GM12878 (cell line): Measurements from ENCODE around the gene TMEM53. TPM values are rescaled to one million over a fixed set of nuclear protein-coding genes. Genes with fewer than 3 reads are reported as not detected.

Experiments used
- ATAC-seq: fragments of 200-7000 bp; cut with Tn5 transposase; 3 replicates; pipeline ENCODE4 v1.9.1; 2020; ENCODE audit warnings: mild to moderate bottlenecking, moderate library complexity
- BruUV-seq: library from RNA; stranded (reverse); fragments of 400-500 nt; replicated peaks from 2 replicates; lab custom pipeline; 2021; lab: Mats Ljungman, UMichigan
- CTCF ChIA-PET: fragments of 300-600 bp; sonication (Branson Sonifier 250); formaldehyde crosslinking; extraction: SDS; loops from one replicate; lab custom pipeline; 2021; ENCODE audit warnings: inconsistent platforms; lab: Yijun Ruan, JAX
- POLR2A ChIA-PET: fragments of 350-600 bp; formaldehyde crosslinking; extraction: SDS; loops from one replicate; lab custom pipeline; 2021; ENCODE audit warnings: inconsistent platforms; lab: Charles Lee
- RAD21 ChIA-PET: fragments of 300-600 bp; sonication (Branson Sonifier 250); formaldehyde crosslinking; loops from one replicate; lab custom pipeline; 2023; ENCODE audit warnings: antibody characterized with exemption; ENCODE audit not compliant: unreplicated experiment; lab: Charles Lee
- SMC1A ChIA-PET: fragments of 300-600 bp; sonication (Branson Sonifier 250); formaldehyde crosslinking; loops from one replicate; lab custom pipeline; 2023; ENCODE audit not compliant: unreplicated experiment, uncharacterized antibody; lab: Charles Lee
- DNase-seq: peaks from one replicate; pipeline ENCODE4 v3.0.0-alpha.2; 2011; ENCODE audit warnings: low read depth, low spot score
- FAIRE-seq: peaks from 3 replicates; lab custom pipeline; 2011; peaks lifted over from hg19 to GRCh38; lab: Jason Lieb, UNC
- H2AFZ ChIP-seq: 2 replicates; pipeline ENCODE4 v1.6.0; 2011; ENCODE audit warnings: low read depth, low read length, control low read depth; ENCODE audit not compliant: control insufficient read depth
- H3K27ac ChIP-seq: 2 replicates; pipeline ENCODE4 v1.5.1; 2011; ENCODE audit warnings: control low read depth; ENCODE audit not compliant: control insufficient read depth, insufficient read depth
- H3K27me3 ChIP-seq, 2 experiments: replicated peaks in 1 of 2; 2 replicates each; pipeline versions ENCODE4 v1.6.0 to v1.6.1; 2011; ENCODE audit warnings: low read length in 1 of 2; ENCODE audit not compliant: control insufficient read depth in 2 of 2, insufficient read depth in 2 of 2
- H3K36me3 ChIP-seq, 2 experiments: 2 replicates each; pipeline ENCODE4 v1.5.1; 2011; ENCODE audit warnings: low read length in 1 of 2; ENCODE audit not compliant: control insufficient read depth in 2 of 2, insufficient read depth in 2 of 2
- H3K4me1 ChIP-seq: 2 replicates; pipeline ENCODE4 v1.6.1; 2011; ENCODE audit warnings: mild to moderate bottlenecking, low read length, moderate library complexity, mixed read lengths; ENCODE audit not compliant: control insufficient read depth, insufficient read depth
- H3K4me2 ChIP-seq: 2 replicates; pipeline ENCODE4 v1.6.0; 2011; ENCODE audit warnings: control low read depth; ENCODE audit not compliant: control insufficient read depth, insufficient read depth
- H3K4me3 ChIP-seq: fragments of 200-600 bp; sonication (generic); 2 replicates; pipeline ENCODE4 v1.5.1; 2016
- H3K79me2 ChIP-seq: 2 replicates; pipeline ENCODE4 v1.6.0; 2011; ENCODE audit warnings: low read length; ENCODE audit not compliant: control insufficient read depth, insufficient read depth
- H3K9ac ChIP-seq: 2 replicates; pipeline ENCODE4 v1.8.0; 2011; ENCODE audit warnings: low read length, control low read depth, mixed read lengths; ENCODE audit not compliant: control insufficient read depth, insufficient read depth
- H3K9me3 ChIP-seq: replicated peaks from 3 replicates; pipeline ENCODE4 v1.5.1; 2011; ENCODE audit warnings: mild to moderate bottlenecking, low read length; ENCODE audit not compliant: control insufficient read depth, insufficient read depth
- H4K20me1 ChIP-seq: 2 replicates; pipeline ENCODE4 v1.6.0; 2011; ENCODE audit not compliant: control insufficient read depth, insufficient read depth
- BHLHE40 ChIP-seq, 2 experiments: fragments of 450-650 bp in 1 of 2; IDR thresholded peaks; 2 replicates each; pipeline ENCODE4 v1.6.1; 2011 to 2017; ENCODE audit warnings: low read depth in 2 of 2, borderline replicate concordance in 1 of 2, improper control_type of control experiment in 1 of 2, low read length in 1 of 2, mild to moderate bottlenecking in 1 of 2
- CEBPB ChIP-seq, 2 experiments: fragments of 150-350 bp in 1 of 2; IDR thresholded peaks; 2 replicates each; pipeline ENCODE4 v1.6.1; 2012 to 2014; ENCODE audit warnings: low read depth in 2 of 2, low read length in 2 of 2, borderline replicate concordance in 1 of 2, inconsistent platforms in 1 of 2
- EGR1 ChIP-seq, 2 experiments: IDR thresholded peaks; 1 replicate in 1 of 2; 2 replicates in 1 of 2; pipeline ENCODE4 v1.6.1; 2011 to 2012; ENCODE audit warnings: low read depth in 2 of 2, low read length in 2 of 2, borderline replicate concordance in 1 of 2, mild to moderate bottlenecking in 1 of 2, moderate library complexity in 1 of 2
- FOXK2 ChIP-seq: fragments of 450-650 bp; IDR thresholded peaks from 2 replicates; pipeline ENCODE4 v1.6.1; 2017; ENCODE audit warnings: mild to moderate bottlenecking, moderate library complexity
- HDGF ChIP-seq: fragments of 450-650 bp; IDR thresholded peaks from 2 replicates; pipeline ENCODE4 v1.6.1; 2016; ENCODE audit warnings: antibody characterized with exemption
- NR2C2 ChIP-seq: IDR thresholded peaks from 2 replicates; pipeline ENCODE4 v1.6.1; 2011; ENCODE audit warnings: borderline replicate concordance, low read depth; ENCODE audit not compliant: control insufficient read depth, insufficient read length
- POLR2AphosphoS2 ChIP-seq: IDR thresholded peaks from 2 replicates; pipeline ENCODE4 v1.6.1; 2011; ENCODE audit warnings: low read depth, mild to moderate bottlenecking, low read length, improper control_type of control experiment, moderate library complexity
- RAD21 ChIP-seq: IDR thresholded peaks from 2 replicates; pipeline ENCODE4 v1.6.1; 2011; ENCODE audit warnings: mild to moderate bottlenecking, low read depth, low read length, moderate library complexity; ENCODE audit not compliant: insufficient read depth
- RCOR1 ChIP-seq: conservative IDR thresholded peaks from 2 replicates; pipeline ENCODE4 v1.6.1; 2012; ENCODE audit warnings: low read depth, low read length, improper control_type of control experiment
- RELA ChIP-seq: fragments of 450-650 bp; IDR thresholded peaks from 2 replicates; pipeline ENCODE4 v1.8.0; 2014; ENCODE audit warnings: borderline replicate concordance; ENCODE audit not compliant: partially characterized antibody
- RUNX3 ChIP-seq: IDR thresholded peaks from 2 replicates; pipeline ENCODE4 v1.6.1; 2012; ENCODE audit warnings: low read length, inconsistent platforms
- SMARCA5 ChIP-seq: fragments of 450-650 bp; IDR thresholded peaks from 2 replicates; pipeline ENCODE4 v1.6.1; 2017; ENCODE audit warnings: mild to moderate bottlenecking
- SMC3 ChIP-seq: IDR thresholded peaks from 2 replicates; pipeline ENCODE4 v1.6.1; 2011; ENCODE audit warnings: low read length, improper control_type of control experiment, borderline replicate concordance
- STAT1 ChIP-seq: fragments of 450-650 bp; conservative IDR thresholded peaks from 2 replicates; pipeline ENCODE4 v1.6.1; 2014; ENCODE audit warnings: antibody characterized with exemption, mild to moderate bottlenecking
- TARDBP ChIP-seq: IDR thresholded peaks from 2 replicates; pipeline ENCODE4 v1.6.1; 2016; ENCODE audit warnings: borderline replicate concordance
- WRNIP1 ChIP-seq: IDR thresholded peaks from 2 replicates; pipeline ENCODE4 v1.6.1; 2011; ENCODE audit warnings: low read depth, low read length, improper control_type of control experiment, borderline replicate concordance
- YY1 ChIP-seq: IDR thresholded peaks from 2 replicates; pipeline ENCODE4 v1.6.1; 2011; ENCODE audit warnings: low read depth, mild to moderate bottlenecking, low read length
- ZNF24 ChIP-seq: fragments of 450-650 bp; IDR thresholded peaks from 2 replicates; pipeline ENCODE4 v1.6.1; 2017; ENCODE audit warnings: antibody characterized with exemption, mild to moderate bottlenecking
- ZNF384 ChIP-seq: IDR thresholded peaks from 2 replicates; pipeline ENCODE4 v1.6.1; 2012; ENCODE audit warnings: low read depth, mild to moderate bottlenecking, low read length, improper control_type of control experiment, borderline replicate concordance
- WGBS: methylation state at CpG from one replicate; pipeline ENCODE4 v1.1.6; 2016; ENCODE audit warnings: low lambda C conversion rate; ENCODE audit not compliant: insufficient replicate concordance, insufficient coverage; ENCODE audit errors: missing lambda C conversion rate; 5-methylcytosine and 5-hydroxymethylcytosine counted together
- in situ Hi-C: fragments of 300-500 bp; cut with MboI; formaldehyde crosslinking; loops from 9 replicates; pipeline ENCODE4 v1.14.3; 2018; ENCODE audit warnings: mixed read lengths
- intact Hi-C: fragments of 100-400 bp; cut with micrococcal nuclease; formaldehyde crosslinking; loops from one replicate; pipeline ENCODE4 v1.14.2; 2022; ENCODE audit not compliant: unreplicated experiment
- polyA plus RNA-seq, 11 experiments: library from polyadenylated mRNA; depleted of rRNA in 4 of 11; unstranded in 6 of 11; stranded (reverse) in 5 of 11; fragments of >200 nt; fragmentation: Nextera tagmentation in 4 of 11; fragmentation: Illumina TruSeq in 1 of 11; extraction: Ambion mirVana in 4 of 11; extraction: Trizol in 1 of 11; gene quantifications; 1 replicate in 1 of 11; 2 replicates in 10 of 11; pipeline versions ENCODE4 v1.2.1 to v1.2.3, GENCODE V29; 2011 to 2016; ENCODE audit warnings: inconsistent platforms in 2 of 11, missing spikeins in 2 of 11, low read depth in 1 of 11
- total RNA-seq, 4 experiments: library from RNA; depleted of rRNA in 3 of 4; stranded (reverse); fragments of >200 nt in 3 of 4; fragmentation: Illumina TruSeq in 1 of 4; extraction: Trizol in 1 of 4; gene quantifications; 2 replicates each; pipeline versions ENCODE4 v1.2.1 to v1.2.3, GENCODE V29; 2013 to 2021
- TF ChIP-seq, protein P1 (sequence below), 3 experiments: IDR thresholded peaks in 2 of 3; conservative IDR thresholded peaks in 1 of 3; 2 replicates each; pipeline ENCODE4 v1.5.1; 2011; ENCODE audit warnings: low read depth in 3 of 3, low read length in 3 of 3, mild to moderate bottlenecking in 3 of 3, control low read depth in 2 of 3, moderate library complexity in 2 of 3, inconsistent platforms in 1 of 3, mixed read lengths in 1 of 3; ENCODE audit not compliant: control insufficient read depth in 2 of 3, insufficient read depth in 1 of 3; ENCODE audit errors: extremely low read depth in 1 of 3
- TF ChIP-seq, protein P2 (sequence below): IDR thresholded peaks from 2 replicates; pipeline ENCODE4 v1.6.1; 2011; ENCODE audit warnings: low read depth, low read length, improper control_type of control experiment, borderline replicate concordance

The TMEM53 gene
- total and polyA plus RNA-seq, 10 of the 15 experiments (the other 5 are each of a cell fraction or from before 2014, with no cell fraction given): 3.1 to 23.9 (median 11.1) TPM

DNA sequence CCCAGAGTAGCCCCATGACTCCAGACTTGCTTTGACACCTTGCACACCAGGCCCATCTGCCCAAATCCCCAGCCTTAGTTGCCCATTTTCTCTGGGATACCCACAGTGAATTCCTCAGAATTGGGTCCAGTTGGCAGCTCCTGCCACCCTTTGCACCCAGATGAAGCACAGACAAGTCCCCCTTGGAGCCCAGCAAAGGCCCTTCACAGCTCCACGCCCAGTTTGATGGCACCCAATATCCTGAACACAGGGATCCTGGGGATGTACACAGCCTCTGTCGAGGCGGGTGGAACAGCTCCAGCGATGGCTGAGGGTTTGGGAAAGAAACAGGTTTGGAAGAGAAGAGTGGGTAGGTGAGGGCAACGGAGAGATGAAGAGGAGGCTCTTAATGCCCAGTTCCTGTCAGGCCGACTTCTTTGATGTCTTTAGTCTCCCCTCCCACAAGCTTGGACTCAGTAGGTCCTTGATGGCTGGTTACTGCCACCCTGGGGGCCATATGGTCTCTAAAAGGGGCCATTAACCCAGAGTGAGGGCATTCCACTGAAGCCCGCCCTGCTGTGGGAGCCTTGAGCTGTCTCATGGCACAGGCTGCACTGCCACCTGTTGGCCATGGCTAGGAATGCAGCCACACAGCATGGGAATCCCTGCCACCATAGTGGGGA is 21.7 kb downstream of the TMEM53 start:
- no TSS peak for BruUV-seq
- ChIA-PET SMC1A (interaction anchor here (0.7 to 3.0 kb wide), 16 partner anchors 10 to 561 kb away, joined by 3 to 32 read pairs (median 6); partner anchors contain the start of genes ARMH1 and TMEM53), RAD21 (interaction anchor here (0.6 to 2.9 kb wide), 21 partner anchors 11 to 560 kb away, joined by 3 to 15 read pairs (median 3); partner anchors contain the start of genes ARMH1, DMAP1 and TMEM53), POLR2A (interaction anchor here (0.8 to 1.7 kb wide), 4 partner anchors 10 to 22 kb away, joined by 3 to 8 read pairs (median 4); partner anchors contain the start of genes ARMH1 and TMEM53), CTCF (interaction anchor here (0.9 to 4.4 kb wide), 50 partner anchors 10 to 647 kb away, joined by 3 to 76 read pairs (median 5); partner anchors contain the start of genes ARMH1, DMAP1, RNU5D-1 and TMEM53)
- in situ Hi-C loops (no loop called here), intact Hi-C loops (loop anchor here (1.0 to 10.0 kb wide), 4 partner anchors 43 to 438 kb away; partner anchors contain the start of gene DMAP1)
- Histone ChIP-seq H3K4me1 (no peaks in the 10 kb centered on the region), H3K4me3 (no peak overlapping the region), H3K27me3 (no peaks in the 10 kb centered on the region), H3K4me2 (no peak overlapping the region), H2AFZ (no peak overlapping the region), H3K79me2 (no peaks in the 10 kb centered on the region), H3K9me3 (no peaks in the 10 kb centered on the region), H3K36me3 (peaks cover 13 to 15% of the 10 kb centered on the region in 2 experiments), H3K27ac (no peak overlapping the region), H4K20me1 (no peaks in the 10 kb centered on the region), H3K9ac (no peak overlapping the region)
- WGBS: 35% methylated on average over 7 of the region's 7 CpGs
- no peak for DNase-seq
- peak; percentile 97 for FAIRE-seq
- ATAC-seq: peak; percentile 98
- 0 out of 4 replicates have a peak, but pooled peaks of 1 of the 2 experiments have one; percentile 30 for TF ChIP-seq BHLHE40 (IDR thresholded peaks at IDR 0.05; ENCODE audit: borderline replicate concordance in 1 of 2, low read depth in 2 of 2, low read length in 1 of 2)
- TF ChIP-seq ZNF24: no peak
- no peak for TF ChIP-seq RCOR1
- no peak for TF ChIP-seq FOXK2
- no peak for TF ChIP-seq ZNF384
- TF ChIP-seq RELA: peak; percentile 53
- TF ChIP-seq, protein P1, sequence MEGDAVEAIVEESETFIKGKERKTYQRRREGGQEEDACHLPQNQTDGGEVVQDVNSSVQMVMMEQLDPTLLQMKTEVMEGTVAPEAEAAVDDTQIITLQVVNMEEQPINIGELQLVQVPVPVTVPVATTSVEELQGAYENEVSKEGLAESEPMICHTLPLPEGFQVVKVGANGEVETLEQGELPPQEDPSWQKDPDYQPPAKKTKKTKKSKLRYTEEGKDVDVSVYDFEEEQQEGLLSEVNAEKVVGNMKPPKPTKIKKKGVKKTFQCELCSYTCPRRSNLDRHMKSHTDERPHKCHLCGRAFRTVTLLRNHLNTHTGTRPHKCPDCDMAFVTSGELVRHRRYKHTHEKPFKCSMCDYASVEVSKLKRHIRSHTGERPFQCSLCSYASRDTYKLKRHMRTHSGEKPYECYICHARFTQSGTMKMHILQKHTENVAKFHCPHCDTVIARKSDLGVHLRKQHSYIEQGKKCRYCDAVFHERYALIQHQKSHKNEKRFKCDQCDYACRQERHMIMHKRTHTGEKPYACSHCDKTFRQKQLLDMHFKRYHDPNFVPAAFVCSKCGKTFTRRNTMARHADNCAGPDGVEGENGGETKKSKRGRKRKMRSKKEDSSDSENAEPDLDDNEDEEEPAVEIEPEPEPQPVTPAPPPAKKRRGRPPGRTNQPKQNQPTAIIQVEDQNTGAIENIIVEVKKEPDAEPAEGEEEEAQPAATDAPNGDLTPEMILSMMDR (IDR thresholded peaks at IDR 0.05 in 2 of 3, conservative IDR thresholded peaks at IDR 0.05 in 1 of 3; ENCODE audit: control insufficient read depth in 2 of 3, extremely low read depth in 1 of 3, insufficient read depth in 1 of 3, low read depth in 3 of 3, low read length in 3 of 3): peak; percentile 97 to 99 (median 98); a peak in 5 of 6 replicates
- TF ChIP-seq SMARCA5: no peak
- no peak for TF ChIP-seq NR2C2
- TF ChIP-seq, protein P2, sequence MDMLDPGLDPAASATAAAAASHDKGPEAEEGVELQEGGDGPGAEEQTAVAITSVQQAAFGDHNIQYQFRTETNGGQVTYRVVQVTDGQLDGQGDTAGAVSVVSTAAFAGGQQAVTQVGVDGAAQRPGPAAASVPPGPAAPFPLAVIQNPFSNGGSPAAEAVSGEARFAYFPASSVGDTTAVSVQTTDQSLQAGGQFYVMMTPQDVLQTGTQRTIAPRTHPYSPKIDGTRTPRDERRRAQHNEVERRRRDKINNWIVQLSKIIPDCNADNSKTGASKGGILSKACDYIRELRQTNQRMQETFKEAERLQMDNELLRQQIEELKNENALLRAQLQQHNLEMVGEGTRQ: no peak
- peak; percentile 15; the same call in 1 of the 2 replicates for TF ChIP-seq RUNX3
- no peak for TF ChIP-seq CEBPB (IDR thresholded peaks at IDR 0.05; ENCODE audit: borderline replicate concordance in 1 of 2, low read depth in 2 of 2, low read length in 2 of 2)
- no peak for TF ChIP-seq EGR1 (IDR thresholded peaks at IDR 0.05; ENCODE audit: borderline replicate concordance in 1 of 2, low read depth in 2 of 2, low read length in 2 of 2)
- no peak for TF ChIP-seq POLR2AphosphoS2
- peak; percentile 55; the same call in 1 of the 2 replicates for TF ChIP-seq HDGF
- TF ChIP-seq WRNIP1: 0 out of 2 replicates have a peak, but pooled peaks have one; percentile 71
- TF ChIP-seq STAT1: 0 out of 2 replicates have a peak, but pooled peaks have one; percentile 55
- no peak for TF ChIP-seq TARDBP
- peak; percentile 90 for TF ChIP-seq RAD21
- TF ChIP-seq SMC3: peak; percentile 80
- TF ChIP-seq YY1: peak; percentile 80
